GM12873 (cell line): ENCODE measurements around the gene SERPINA4.
A peak's percentile ranks its signal among the peaks of the same experiment; 100 is the strongest.

Experiments used
- TF ChIP-seq, protein P1 (sequence below): IDR thresholded peaks from 2 replicates; pipeline ENCODE4 v1.5.1; 2012; ENCODE audit warnings: low read depth, mild to moderate bottlenecking, moderate library complexity, low read length, control low read depth; ENCODE audit not compliant: insufficient read depth; ENCODE audit errors: missing control alignments

Gene SERPINA4

GRCh38 chr14:94548999-94549985 is 11.9 kb upstream of the SERPINA4 start:
- TF ChIP-seq, protein P1, sequence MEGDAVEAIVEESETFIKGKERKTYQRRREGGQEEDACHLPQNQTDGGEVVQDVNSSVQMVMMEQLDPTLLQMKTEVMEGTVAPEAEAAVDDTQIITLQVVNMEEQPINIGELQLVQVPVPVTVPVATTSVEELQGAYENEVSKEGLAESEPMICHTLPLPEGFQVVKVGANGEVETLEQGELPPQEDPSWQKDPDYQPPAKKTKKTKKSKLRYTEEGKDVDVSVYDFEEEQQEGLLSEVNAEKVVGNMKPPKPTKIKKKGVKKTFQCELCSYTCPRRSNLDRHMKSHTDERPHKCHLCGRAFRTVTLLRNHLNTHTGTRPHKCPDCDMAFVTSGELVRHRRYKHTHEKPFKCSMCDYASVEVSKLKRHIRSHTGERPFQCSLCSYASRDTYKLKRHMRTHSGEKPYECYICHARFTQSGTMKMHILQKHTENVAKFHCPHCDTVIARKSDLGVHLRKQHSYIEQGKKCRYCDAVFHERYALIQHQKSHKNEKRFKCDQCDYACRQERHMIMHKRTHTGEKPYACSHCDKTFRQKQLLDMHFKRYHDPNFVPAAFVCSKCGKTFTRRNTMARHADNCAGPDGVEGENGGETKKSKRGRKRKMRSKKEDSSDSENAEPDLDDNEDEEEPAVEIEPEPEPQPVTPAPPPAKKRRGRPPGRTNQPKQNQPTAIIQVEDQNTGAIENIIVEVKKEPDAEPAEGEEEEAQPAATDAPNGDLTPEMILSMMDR: peak; percentile 86

GRCh38 chr14:94550041-94550440 is 11.2 kb upstream of the SERPINA4 start:
- TF ChIP-seq, protein P1: no peak

DNA sequence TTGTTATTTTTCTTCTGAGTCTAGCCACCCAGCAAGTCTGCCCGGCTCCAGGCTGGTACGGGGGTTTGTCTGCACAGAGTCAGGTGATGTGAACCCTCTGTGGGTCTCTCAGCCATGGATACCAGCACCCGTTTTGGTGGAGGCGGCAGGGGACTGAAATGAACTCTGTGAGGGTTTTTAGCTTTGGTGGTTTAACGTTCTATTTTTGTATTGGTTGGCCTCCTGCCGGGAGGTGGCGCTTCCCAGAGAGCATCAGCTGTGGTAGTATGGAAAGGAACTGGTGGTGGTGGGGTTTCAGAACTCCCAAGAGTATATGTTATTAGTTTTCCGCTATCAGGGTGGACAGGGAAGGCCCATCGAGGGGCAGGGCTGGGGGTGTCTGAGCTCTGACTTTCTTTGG is 5.3 kb upstream of the SERPINA4 start:
- TF ChIP-seq, protein P1: no peak

- TF ChIP-seq, protein P1: no peak
These were observed 3.9 kb upstream of the SERPINA4 start for GRCh38 chr14:94557327-94557726.

GRCh38 chr14:94558842-94559241 is 2.4 kb upstream of the SERPINA4 start:
- TF ChIP-seq, protein P1: no peak

DNA sequence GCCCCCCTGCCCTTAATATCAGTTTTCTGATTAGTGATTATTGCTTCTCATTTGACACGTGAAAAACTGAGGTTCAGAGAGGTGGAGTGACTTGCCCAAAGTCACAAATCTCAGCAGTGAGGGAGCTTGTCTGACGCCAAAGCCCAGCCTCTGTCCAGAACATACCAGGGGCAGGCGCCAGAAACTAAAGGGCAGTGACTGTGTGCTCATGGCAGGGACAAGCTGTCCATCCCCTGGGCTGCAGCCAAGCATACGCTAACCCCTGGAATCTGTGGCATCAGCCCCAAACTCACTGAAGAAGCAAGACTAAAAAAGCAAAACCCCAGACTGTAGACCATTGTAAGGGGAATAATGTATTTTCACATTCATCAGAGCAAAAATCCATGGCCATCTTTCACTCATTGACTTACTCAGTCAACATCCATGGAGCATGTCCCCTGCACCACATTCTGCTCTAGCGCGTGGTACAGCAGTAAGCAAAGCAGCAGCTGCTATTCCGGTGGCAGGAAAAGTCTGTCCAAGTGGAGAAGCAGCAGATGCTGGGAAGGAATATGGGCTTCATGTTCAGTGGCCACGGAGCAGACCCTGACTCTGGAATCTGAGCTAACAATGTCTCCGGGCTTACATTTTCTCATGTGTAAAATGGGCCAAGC is 1.5 kb upstream of the SERPINA4 start:
- TF ChIP-seq, protein P1: no peak

- TF ChIP-seq, protein P1: no peak
These were observed 964 bp upstream of the SERPINA4 start for GRCh38 chr14:94560291-94560665.
